Liver (tissue), 9 donors: ENCODE measurements around the gene ETFDH. TPM values are rescaled to one million over a fixed set of nuclear protein-coding genes. Genes with fewer than 3 reads are reported as not detected.
A peak's percentile ranks its signal among the peaks of the same experiment; 100 is the strongest.

ENCODE experiments used
- DNase-seq: peaks from one replicate; pipeline ENCODE4 v3.0.0-alpha.2; 2017; ENCODE audit warnings: low spot score
- H3K27ac ChIP-seq, 2 donors: one replicate each; pipeline ENCODE4 v1.7.0; 2013; ENCODE audit warnings: inconsistent platforms in 2 of 2, low read length in 2 of 2, control low read depth in 1 of 2, low read depth in 1 of 2, mild to moderate bottlenecking in 1 of 2
- H3K27me3 ChIP-seq, 4 donors: one replicate each; pipeline versions ENCODE4 v1.6.1 to v1.7.0; 2013; ENCODE audit warnings: low read length in 3 of 4, inconsistent platforms in 1 of 4, mild to moderate bottlenecking in 1 of 4, moderate library complexity in 1 of 4; ENCODE audit not compliant: control insufficient read depth in 4 of 4, insufficient read depth in 4 of 4
- H3K36me3 ChIP-seq, 4 donors: one replicate each; pipeline versions ENCODE4 v1.6.1 to v1.7.0; 2013; ENCODE audit warnings: low read length in 3 of 4, mild to moderate bottlenecking in 3 of 4, low read depth in 1 of 4, moderate library complexity in 1 of 4; ENCODE audit not compliant: control insufficient read depth in 4 of 4, insufficient read depth in 3 of 4
- H3K4me1 ChIP-seq, 4 donors: one replicate each; pipeline versions ENCODE4 v1.6.1 to v1.7.0; 2013; ENCODE audit warnings: low read length in 3 of 4, mild to moderate bottlenecking in 3 of 4, moderate library complexity in 1 of 4; ENCODE audit not compliant: control insufficient read depth in 4 of 4, insufficient read depth in 4 of 4
- H3K4me3 ChIP-seq, 3 donors: one replicate each; pipeline versions ENCODE4 v1.6.1 to v1.7.0; 2013; ENCODE audit warnings: low read length in 3 of 3, control low read depth in 1 of 3, low read depth in 1 of 3, mild to moderate bottlenecking in 1 of 3
- H3K9ac ChIP-seq, 2 donors: one replicate each; pipeline ENCODE4 v1.7.0; 2013; ENCODE audit warnings: low read length in 2 of 2, mild to moderate bottlenecking in 2 of 2, moderate library complexity in 2 of 2, control low read depth in 1 of 2, low read depth in 1 of 2
- H3K9me3 ChIP-seq, 4 donors: one replicate each; pipeline versions ENCODE4 v1.6.1 to v1.7.0; 2013; ENCODE audit warnings: low read length in 3 of 4; ENCODE audit not compliant: control insufficient read depth in 4 of 4
- ATF3 ChIP-seq: IDR thresholded peaks from 2 replicates; pipeline ENCODE4 v1.6.1; 2016; ENCODE audit warnings: antibody characterized with exemption
- EGR1 ChIP-seq, 2 donors: IDR thresholded peaks; 2 replicates each; pipeline ENCODE4 v1.6.1; 2016 to 2018; ENCODE audit warnings: antibody characterized with exemption in 2 of 2, low read depth in 2 of 2
- FOXA1 ChIP-seq: IDR thresholded peaks from 2 replicates; pipeline ENCODE4 v1.6.1; 2016; ENCODE audit warnings: antibody characterized with exemption
- FOXA2 ChIP-seq: IDR thresholded peaks from 2 replicates; pipeline ENCODE4 v1.6.1; 2016; ENCODE audit warnings: antibody characterized with exemption
- GABPA ChIP-seq, 2 donors: IDR thresholded peaks in 1 of 2; conservative IDR thresholded peaks in 1 of 2; 2 replicates each; pipeline ENCODE4 v1.6.1; 2016; ENCODE audit warnings: antibody characterized with exemption in 2 of 2, mild to moderate bottlenecking in 1 of 2, moderate library complexity in 1 of 2
- HNF4A ChIP-seq, 2 donors: conservative IDR thresholded peaks; 2 replicates each; pipeline ENCODE4 v1.6.1; 2016; ENCODE audit warnings: antibody characterized with exemption in 2 of 2, mild to moderate bottlenecking in 2 of 2
- HNF4G ChIP-seq: IDR thresholded peaks from 2 replicates; pipeline ENCODE4 v1.6.1; 2016; ENCODE audit warnings: antibody characterized with exemption
- JUND ChIP-seq, 2 donors: IDR thresholded peaks; 2 replicates each; pipeline ENCODE4 v1.6.1; 2016; ENCODE audit warnings: antibody characterized with exemption in 2 of 2
- NR2F2 ChIP-seq: IDR thresholded peaks from 2 replicates; pipeline ENCODE4 v1.6.1; 2016; ENCODE audit warnings: antibody characterized with exemption
- RAD21 ChIP-seq, 2 donors: IDR thresholded peaks; 2 replicates each; pipeline ENCODE4 v1.6.1; 2016; ENCODE audit warnings: antibody characterized with exemption in 2 of 2, mild to moderate bottlenecking in 2 of 2
- REST ChIP-seq: IDR thresholded peaks from 2 replicates; pipeline ENCODE4 v1.6.1; 2016; ENCODE audit warnings: antibody characterized with exemption, mild to moderate bottlenecking
- RXRA ChIP-seq, 2 donors: IDR thresholded peaks; 2 replicates each; pipeline ENCODE4 v1.6.1; 2017 to 2018; ENCODE audit warnings: antibody characterized with exemption in 2 of 2, mild to moderate bottlenecking in 1 of 2
- SP1 ChIP-seq: IDR thresholded peaks from 2 replicates; pipeline ENCODE4 v1.6.1; 2018; ENCODE audit warnings: antibody characterized with exemption, mild to moderate bottlenecking
- TAF1 ChIP-seq: conservative IDR thresholded peaks from 2 replicates; pipeline ENCODE4 v1.6.1; 2016; ENCODE audit warnings: antibody characterized with exemption, mild to moderate bottlenecking
- YY1 ChIP-seq: IDR thresholded peaks from 2 replicates; pipeline ENCODE4 v1.6.1; 2016; ENCODE audit warnings: antibody characterized with exemption, mild to moderate bottlenecking
- WGBS: extraction: QIAGEN DNeasy Blood & Tissue Kit; methylation state at CpG from one replicate; pipeline ENCODE4 v1.1.7; 2013; 5-methylcytosine and 5-hydroxymethylcytosine counted together
- polyA plus RNA-seq, 2 donors: library from polyadenylated mRNA; stranded (reverse) in 1 of 2; unstranded in 1 of 2; fragments of 200-250 nt in 1 of 2; fragments of >200 nt in 1 of 2; fragmentation: Nextera tagmentation in 1 of 2; extraction: Ambion mirVana in 1 of 2; gene quantifications; one replicate each; pipeline versions ENCODE4 v1.2.1 to v1.2.3, GENCODE V29; 2013 to 2015
- total RNA-seq, 2 donors: library from RNA; depleted of rRNA; stranded (reverse); fragments of >200 nt; gene quantifications; one replicate each; pipeline ENCODE4 v1.2.3, GENCODE V29; 2014
- TF ChIP-seq, protein P1 (sequence below): IDR thresholded peaks from 2 replicates; pipeline ENCODE4 v1.6.1; 2016; ENCODE audit warnings: antibody characterized with exemption
- TF ChIP-seq, protein P2 (sequence below): IDR thresholded peaks from 2 replicates; pipeline ENCODE4 v1.6.1; 2016; ENCODE audit warnings: antibody characterized with exemption
- TF ChIP-seq, protein P3 (sequence below): fragments of 150-350 bp; IDR thresholded peaks from 2 replicates; pipeline ENCODE4 v1.5.1; 2017; ENCODE audit warnings: improper control_type of control experiment, low read depth, low read length; ENCODE audit not compliant: missing input control
- donor health status: healthy.
- donor health status: healthy.
- donor health status: healthy.
- donor health status: healthy.
- donor health status: healthy.

The ETFDH gene
- total RNA-seq (100 to 1,000 TPM in 1 of 2 donors, 10 to 100 TPM in 1; 40.7 to 151 TPM), polyA plus RNA-seq (100 to 1,000 TPM; 114 to 119 TPM)

- WGBS, result under 1% methylated on average over 60 of the region's 60 CpGs
- DNase-seq, result peak; percentile 97
- TF ChIP-seq, protein P1, sequence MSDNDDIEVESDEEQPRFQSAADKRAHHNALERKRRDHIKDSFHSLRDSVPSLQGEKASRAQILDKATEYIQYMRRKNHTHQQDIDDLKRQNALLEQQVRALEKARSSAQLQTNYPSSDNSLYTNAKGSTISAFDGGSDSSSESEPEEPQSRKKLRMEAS, result peak; percentile 85
- TF ChIP-seq TAF1 (peak; percentile 91), HNF4A (conservative IDR thresholded peaks at IDR 0.05) (peak; percentile 77 to 81), FOXA2 (peak; percentile 69), FOXA1 (peak; percentile 56), GABPA (IDR thresholded peaks at IDR 0.05 in 1 of 2, conservative IDR thresholded peaks at IDR 0.05 in 1 of 2) (peak in 1 of 2 donors; percentile 84), YY1 (peak; percentile 96), EGR1 (IDR thresholded peaks at IDR 0.05; ENCODE audit: low read depth in 2 of 2) (peak in 1 of 2 donors; percentile 19), ATF3 (peak; percentile 98), SP1 (peak; percentile 89), RXRA (IDR thresholded peaks at IDR 0.05) (peak; percentile 86), NR2F2 (peak; percentile 91), RAD21 (IDR thresholded peaks at IDR 0.05) (peak in 1 of 2 donors; percentile 33), JUND (IDR thresholded peaks at IDR 0.05) (peak; percentile 74 to 81), REST (peak; percentile 92), HNF4G (peak; percentile 42)
- TF ChIP-seq, protein P2, sequence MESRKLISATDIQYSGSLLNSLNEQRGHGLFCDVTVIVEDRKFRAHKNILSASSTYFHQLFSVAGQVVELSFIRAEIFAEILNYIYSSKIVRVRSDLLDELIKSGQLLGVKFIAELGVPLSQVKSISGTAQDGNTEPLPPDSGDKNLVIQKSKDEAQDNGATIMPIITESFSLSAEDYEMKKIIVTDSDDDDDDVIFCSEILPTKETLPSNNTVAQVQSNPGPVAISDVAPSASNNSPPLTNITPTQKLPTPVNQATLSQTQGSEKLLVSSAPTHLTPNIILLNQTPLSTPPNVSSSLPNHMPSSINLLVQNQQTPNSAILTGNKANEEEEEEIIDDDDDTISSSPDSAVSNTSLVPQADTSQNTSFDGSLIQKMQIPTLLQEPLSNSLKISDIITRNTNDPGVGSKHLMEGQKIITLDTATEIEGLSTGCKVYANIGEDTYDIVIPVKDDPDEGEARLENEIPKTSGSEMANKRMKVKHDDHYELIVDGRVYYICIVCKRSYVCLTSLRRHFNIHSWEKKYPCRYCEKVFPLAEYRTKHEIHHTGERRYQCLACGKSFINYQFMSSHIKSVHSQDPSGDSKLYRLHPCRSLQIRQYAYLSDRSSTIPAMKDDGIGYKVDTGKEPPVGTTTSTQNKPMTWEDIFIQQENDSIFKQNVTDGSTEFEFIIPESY, result peak; percentile 96
- TF ChIP-seq, protein P3, sequence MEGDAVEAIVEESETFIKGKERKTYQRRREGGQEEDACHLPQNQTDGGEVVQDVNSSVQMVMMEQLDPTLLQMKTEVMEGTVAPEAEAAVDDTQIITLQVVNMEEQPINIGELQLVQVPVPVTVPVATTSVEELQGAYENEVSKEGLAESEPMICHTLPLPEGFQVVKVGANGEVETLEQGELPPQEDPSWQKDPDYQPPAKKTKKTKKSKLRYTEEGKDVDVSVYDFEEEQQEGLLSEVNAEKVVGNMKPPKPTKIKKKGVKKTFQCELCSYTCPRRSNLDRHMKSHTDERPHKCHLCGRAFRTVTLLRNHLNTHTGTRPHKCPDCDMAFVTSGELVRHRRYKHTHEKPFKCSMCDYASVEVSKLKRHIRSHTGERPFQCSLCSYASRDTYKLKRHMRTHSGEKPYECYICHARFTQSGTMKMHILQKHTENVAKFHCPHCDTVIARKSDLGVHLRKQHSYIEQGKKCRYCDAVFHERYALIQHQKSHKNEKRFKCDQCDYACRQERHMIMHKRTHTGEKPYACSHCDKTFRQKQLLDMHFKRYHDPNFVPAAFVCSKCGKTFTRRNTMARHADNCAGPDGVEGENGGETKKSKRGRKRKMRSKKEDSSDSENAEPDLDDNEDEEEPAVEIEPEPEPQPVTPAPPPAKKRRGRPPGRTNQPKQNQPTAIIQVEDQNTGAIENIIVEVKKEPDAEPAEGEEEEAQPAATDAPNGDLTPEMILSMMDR, result peak; percentile 41
- Histone ChIP-seq H3K9ac (peak within 1 kb of the TSS; percentile 68 to 85), H3K27ac (peak within 1 kb of the TSS; percentile 97 to 99), H3K4me1 (peaks cover 0 to 35% (median 16%) of the 10 kb centered on the region in 4 donors), H3K9me3 (no peaks in the 10 kb centered on the region), H3K36me3 (no peaks in the 10 kb centered on the region), H3K4me3 (peak within 1 kb of the TSS; percentile 74 to 86 (median 82)), H3K27me3 (no peaks in the 10 kb centered on the region)
These were observed at the start of gene ETFDH for GRCh38 chr4:158671915-158672806. ETFDH (plus strand) TSS chr4:158672296; CDS start chr4:158672457, 161 bp downstream.
